ENCODE measurements around the gene MCOLN2.
A peak's percentile ranks its signal among the peaks of the same experiment; 100 is the strongest.

MCOLN2 gene

GRCh38 chr1:85025940-85026339 lies 29.0 kb upstream of the MCOLN2 start:
- Histone ChIP-seq H4K20me1 (ENCODE audit: insufficient read depth, low read length) (no peaks in the 10 kb centered on the region), H3K36me3 (ENCODE audit: insufficient read depth, low read length) (no peaks in the 10 kb centered on the region), H3K4me3 (ENCODE audit: low read depth in 1 of 2, low read length in 2 of 2) (no peak overlapping the region), H2AFZ (ENCODE audit: low read depth, low read length) (no peak overlapping the region), H3K79me2 (ENCODE audit: insufficient read depth, low read length) (no peaks in the 10 kb centered on the region), H3K9me3 (ENCODE audit: insufficient read depth, low read length, severe bottlenecking) (no peaks in the 10 kb centered on the region), H3K9ac (ENCODE audit: low read depth, low read length) (no peak overlapping the region), H3K4me1 (ENCODE audit: insufficient read depth, low read length) (no peaks in the 10 kb centered on the region), H3K27me3 (ENCODE audit: insufficient read depth, low read length, poor library complexity) (no peaks in the 10 kb centered on the region), H3K27ac (ENCODE audit: low read length) (no peak overlapping the region), H3K4me2 (ENCODE audit: insufficient read depth, low read length) (no peak overlapping the region)
- TF ChIP-seq EZH2 (IDR thresholded peaks at IDR 0.05; ENCODE audit: borderline replicate concordance, low read depth, low read length, severe bottlenecking), result no peak
- no peak for TF ChIP-seq CTCF (IDR thresholded peaks at IDR 0.05; ENCODE audit: borderline replicate concordance, extremely low read depth, low read length, poor library complexity, severe bottlenecking)
- ATAC-seq (ENCODE audit: insufficient read depth, low read depth), result no peak
- DNase-seq, result no peak

GRCh38 chr1:85024736-85025135 lies 27.8 kb upstream of the MCOLN2 start:
- no peaks in the 10 kb centered on the region for H3K79me2 ChIP-seq (ENCODE audit: insufficient read depth, low read length)
- H3K4me2 ChIP-seq (ENCODE audit: insufficient read depth, low read length), result no peak overlapping the region
- no peaks in the 10 kb centered on the region for H3K9me3 ChIP-seq (ENCODE audit: insufficient read depth, low read length, severe bottlenecking)
- no peak overlapping the region for H2AFZ ChIP-seq (ENCODE audit: low read depth, low read length)
- H4K20me1 ChIP-seq (ENCODE audit: insufficient read depth, low read length), result no peaks in the 10 kb centered on the region
- no peak for DNase-seq
- no peaks in the 10 kb centered on the region for H3K36me3 ChIP-seq (ENCODE audit: insufficient read depth, low read length)
- H3K27ac ChIP-seq (ENCODE audit: low read length), result no peak overlapping the region
- no peaks in the 10 kb centered on the region for H3K4me1 ChIP-seq (ENCODE audit: insufficient read depth, low read length)
- no peaks in the 10 kb centered on the region for H3K27me3 ChIP-seq (ENCODE audit: insufficient read depth, low read length, poor library complexity)
- TF ChIP-seq CTCF (IDR thresholded peaks at IDR 0.05; ENCODE audit: borderline replicate concordance, extremely low read depth, low read length, poor library complexity, severe bottlenecking) (no peak), EZH2 (IDR thresholded peaks at IDR 0.05; ENCODE audit: borderline replicate concordance, low read depth, low read length, severe bottlenecking) (no peak)
- no peak overlapping the region for H3K4me3 ChIP-seq (ENCODE audit: low read depth in 1 of 2, low read length in 2 of 2)
- H3K9ac ChIP-seq (ENCODE audit: low read depth, low read length), result no peak overlapping the region
- no peak for ATAC-seq (ENCODE audit: insufficient read depth, low read depth)

- H3K9ac ChIP-seq (ENCODE audit: low read depth, low read length), result no peak overlapping the region
- no peaks in the 10 kb centered on the region for H3K9me3 ChIP-seq (ENCODE audit: insufficient read depth, low read length, severe bottlenecking)
- H4K20me1 ChIP-seq (ENCODE audit: insufficient read depth, low read length), result no peaks in the 10 kb centered on the region
- DNase-seq (no peak), ATAC-seq (ENCODE audit: insufficient read depth, low read depth) (peak; percentile 33; the same call in 1 of the 3 replicates)
- H3K79me2 ChIP-seq (ENCODE audit: insufficient read depth, low read length), result no peaks in the 10 kb centered on the region
- no peak overlapping the region for H3K4me2 ChIP-seq (ENCODE audit: insufficient read depth, low read length)
- TF ChIP-seq EZH2 (IDR thresholded peaks at IDR 0.05; ENCODE audit: borderline replicate concordance, low read depth, low read length, severe bottlenecking), result no peak
- no peak for TF ChIP-seq CTCF (IDR thresholded peaks at IDR 0.05; ENCODE audit: borderline replicate concordance, extremely low read depth, low read length, poor library complexity, severe bottlenecking)
- H3K27ac ChIP-seq (ENCODE audit: low read length), result no peak overlapping the region
- H3K4me1 ChIP-seq (ENCODE audit: insufficient read depth, low read length), result no peaks in the 10 kb centered on the region
- H3K27me3 ChIP-seq (ENCODE audit: insufficient read depth, low read length, poor library complexity), result no peaks in the 10 kb centered on the region
- H2AFZ ChIP-seq (ENCODE audit: low read depth, low read length), result no peak overlapping the region
- no peak overlapping the region for H3K4me3 ChIP-seq (ENCODE audit: low read depth in 1 of 2, low read length in 2 of 2)
- no peaks in the 10 kb centered on the region for H3K36me3 ChIP-seq (ENCODE audit: insufficient read depth, low read length)
Measured at GRCh38 chr1:85022700-85023099, 25.8 kb upstream of the MCOLN2 start.

GRCh38 chr1:85019994-85020393 lies 23.1 kb upstream of the MCOLN2 start:
- Histone ChIP-seq H3K9ac (ENCODE audit: low read depth, low read length) (no peak overlapping the region), H3K27me3 (ENCODE audit: insufficient read depth, low read length, poor library complexity) (no peaks in the 10 kb centered on the region), H3K4me3 (ENCODE audit: low read depth in 1 of 2, low read length in 2 of 2) (no peak overlapping the region), H3K27ac (ENCODE audit: low read length) (no peak overlapping the region), H3K36me3 (ENCODE audit: insufficient read depth, low read length) (no peaks in the 10 kb centered on the region), H2AFZ (ENCODE audit: low read depth, low read length) (no peak overlapping the region), H3K79me2 (ENCODE audit: insufficient read depth, low read length) (no peaks in the 10 kb centered on the region), H3K4me2 (ENCODE audit: insufficient read depth, low read length) (no peak overlapping the region), H3K4me1 (ENCODE audit: insufficient read depth, low read length) (no peaks in the 10 kb centered on the region), H4K20me1 (ENCODE audit: insufficient read depth, low read length) (no peaks in the 10 kb centered on the region), H3K9me3 (ENCODE audit: insufficient read depth, low read length, severe bottlenecking) (no peaks in the 10 kb centered on the region)
- no peak for DNase-seq
- ATAC-seq (ENCODE audit: insufficient read depth, low read depth), result no peak
- TF ChIP-seq EZH2 (IDR thresholded peaks at IDR 0.05; ENCODE audit: borderline replicate concordance, low read depth, low read length, severe bottlenecking) (no peak), CTCF (IDR thresholded peaks at IDR 0.05; ENCODE audit: borderline replicate concordance, extremely low read depth, low read length, poor library complexity, severe bottlenecking) (no peak)

Data from DND-41 (cell line).